ENCODE measurements around the gene DEPDC5.
"Not testable (repeated sequence)": the region's sequence is repeated elsewhere in the genome, so short reads cannot be mapped to it uniquely, and the experiment has no call there.

DEPDC5 gene

DNA sequence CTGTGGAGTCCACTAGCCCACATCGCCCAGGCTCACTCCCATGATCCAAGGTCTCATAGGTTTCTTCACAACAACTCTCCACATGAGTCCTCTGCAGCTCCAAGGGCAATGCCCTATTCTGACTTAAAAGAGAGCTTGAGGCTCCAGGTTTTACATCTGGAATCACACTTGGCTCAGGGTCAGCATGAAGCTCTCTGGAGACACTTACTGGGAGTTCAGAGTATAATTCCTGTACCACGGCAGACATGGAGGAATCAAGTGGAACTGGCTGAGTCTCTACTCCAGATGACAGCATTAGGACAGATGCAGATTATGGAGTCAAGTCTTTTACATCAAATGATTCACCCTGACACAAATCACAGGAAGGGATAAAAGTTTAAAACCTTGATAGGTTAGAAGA is 15.3 kb upstream of the DEPDC5 start:
- H3K9me3 Mint-ChIP-seq: no peaks in the 10 kb centered on the region
- peaks cover 63% of the 10 kb centered on the region for H3K36me3 Mint-ChIP-seq (ENCODE audit: low read depth)
- H3K4me3 Mint-ChIP-seq: no peak overlapping the region
- H3K27ac Mint-ChIP-seq: no peak overlapping the region
- H3K4me1 Mint-ChIP-seq (ENCODE audit: low read depth): peaks cover 26% of the 10 kb centered on the region
- H3K27me3 Mint-ChIP-seq: no peaks in the 10 kb centered on the region

GRCh38 chr22:31739795-31740201 is 14.0 kb upstream of the DEPDC5 start:
- H3K27ac Mint-ChIP-seq: no peak overlapping the region
- H3K36me3 Mint-ChIP-seq (ENCODE audit: low read depth): peaks cover 59% of the 10 kb centered on the region
- no peak overlapping the region for H3K4me3 Mint-ChIP-seq
- no peaks in the 10 kb centered on the region for H3K27me3 Mint-ChIP-seq
- no peaks in the 10 kb centered on the region for H3K9me3 Mint-ChIP-seq
- peaks cover 23% of the 10 kb centered on the region for H3K4me1 Mint-ChIP-seq (ENCODE audit: low read depth)

DNA sequence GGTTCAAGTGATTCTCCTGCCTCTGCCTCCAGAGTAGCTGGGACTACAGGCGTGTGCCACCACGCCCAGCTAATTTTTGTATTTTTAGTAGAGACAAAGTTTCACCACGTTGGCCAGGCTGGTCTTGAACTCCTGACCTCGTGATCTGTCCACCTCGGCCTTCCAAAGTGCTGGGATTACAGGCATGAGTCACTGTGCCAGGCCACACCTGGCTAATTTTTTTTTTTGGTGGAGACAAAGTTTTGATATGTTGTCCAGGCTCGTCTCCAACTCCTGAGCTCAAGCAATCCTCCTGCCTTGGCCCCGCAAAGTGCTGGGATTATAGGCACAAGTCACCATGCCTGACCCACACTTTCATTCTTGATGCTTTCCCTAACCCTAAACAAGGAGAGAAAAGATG is 13.5 kb upstream of the DEPDC5 start:
- H3K27me3 Mint-ChIP-seq, H3K4me3 Mint-ChIP-seq, H3K27ac Mint-ChIP-seq, H3K9me3 Mint-ChIP-seq: not testable (repeated sequence)
- Mint-ChIP-seq H3K4me1 (ENCODE audit: low read depth) (peaks cover 24% of the 10 kb centered on the region), H3K36me3 (ENCODE audit: low read depth) (peaks cover 57% of the 10 kb centered on the region)

GRCh38 chr22:31742115-31742514 is 11.7 kb upstream of the DEPDC5 start:
- Mint-ChIP-seq H3K36me3 (ENCODE audit: low read depth) (peaks cover 63% of the 10 kb centered on the region), H3K4me1 (ENCODE audit: low read depth) (peaks cover 31% of the 10 kb centered on the region), H3K4me3 (no peak overlapping the region), H3K27me3 (no peaks in the 10 kb centered on the region), H3K9me3 (no peaks in the 10 kb centered on the region), H3K27ac (peak overlapping the region; percentile 55)

GRCh38 chr22:31742682-31743081 is 11.1 kb upstream of the DEPDC5 start:
- H3K36me3 Mint-ChIP-seq (ENCODE audit: low read depth): peaks cover 68% of the 10 kb centered on the region
- H3K4me1 Mint-ChIP-seq (ENCODE audit: low read depth): peaks cover 36% of the 10 kb centered on the region
- H3K4me3 Mint-ChIP-seq: no peak overlapping the region
- no peaks in the 10 kb centered on the region for H3K27me3 Mint-ChIP-seq
- H3K27ac Mint-ChIP-seq: peak overlapping the region; percentile 55
- H3K9me3 Mint-ChIP-seq: no peaks in the 10 kb centered on the region

DNA sequence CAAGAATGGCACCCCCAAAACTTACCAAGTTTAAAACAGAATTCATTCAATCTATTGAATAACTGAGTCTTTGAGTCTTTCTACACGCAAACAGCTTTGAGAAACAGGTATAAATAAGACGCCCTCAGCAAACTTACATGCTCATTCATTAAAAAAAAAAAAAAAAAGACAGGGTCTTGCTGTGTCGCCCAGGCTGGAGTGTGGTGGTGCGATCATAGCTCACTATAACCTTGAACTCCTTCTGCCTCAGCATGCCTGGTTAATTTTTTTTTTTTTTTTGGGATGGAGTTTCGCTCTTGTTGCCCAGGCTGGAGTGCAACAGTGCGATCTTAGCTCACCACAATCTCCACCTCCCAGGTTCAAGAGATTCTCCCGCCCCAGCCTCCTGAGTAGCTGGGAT is 9.9 kb upstream of the DEPDC5 start:
- no peaks in the 10 kb centered on the region for H3K27me3 Mint-ChIP-seq
- peaks cover 39% of the 10 kb centered on the region for H3K4me1 Mint-ChIP-seq (ENCODE audit: low read depth)

DNA sequence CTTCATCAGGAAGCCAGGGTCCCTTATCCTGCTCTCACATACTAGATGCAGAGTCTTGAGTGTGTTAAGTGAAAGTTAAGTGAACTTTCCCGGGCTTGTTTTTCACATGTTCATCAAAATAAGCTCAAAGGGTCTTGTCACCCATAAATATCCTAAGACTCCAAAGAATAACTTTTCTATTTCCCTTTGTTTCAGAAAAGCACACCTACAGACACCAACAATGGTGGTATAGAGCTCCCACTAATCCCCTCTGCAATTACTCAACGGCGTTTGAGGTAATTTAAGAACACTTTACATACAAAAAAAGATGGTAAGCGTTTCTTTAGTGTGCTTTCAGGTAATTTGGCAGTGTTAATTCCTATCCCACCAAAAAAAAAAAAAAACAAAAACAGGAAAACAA is 6.4 kb upstream of the DEPDC5 start:
- H3K27ac Mint-ChIP-seq: peak overlapping the region; percentile 63
- peaks cover 52% of the 10 kb centered on the region for H3K4me1 Mint-ChIP-seq (ENCODE audit: low read depth)
- peaks cover 33% of the 10 kb centered on the region for H3K36me3 Mint-ChIP-seq (ENCODE audit: low read depth)
- H3K9me3 Mint-ChIP-seq: no peaks in the 10 kb centered on the region
- no peaks in the 10 kb centered on the region for H3K27me3 Mint-ChIP-seq
- H3K4me3 Mint-ChIP-seq: peak overlapping the region; percentile 98

More for the DNA sequence above, 9.9 kb upstream of the DEPDC5 start:
- Mint-ChIP-seq H3K27ac (no peak overlapping the region), H3K36me3 (ENCODE audit: low read depth) (peaks cover 61% of the 10 kb centered on the region), H3K4me3 (no peak overlapping the region), H3K9me3 (no peaks in the 10 kb centered on the region)

GRCh38 chr22:31748490-31748889 is 5.3 kb upstream of the DEPDC5 start:
- Mint-ChIP-seq H3K27ac (peak overlapping the region; percentile 96), H3K4me3 (peak overlapping the region; percentile 98), H3K27me3 (no peaks in the 10 kb centered on the region), H3K36me3 (ENCODE audit: low read depth) (peaks cover 24% of the 10 kb centered on the region), H3K9me3 (no peaks in the 10 kb centered on the region), H3K4me1 (ENCODE audit: low read depth) (peaks cover 57% of the 10 kb centered on the region)

DNA sequence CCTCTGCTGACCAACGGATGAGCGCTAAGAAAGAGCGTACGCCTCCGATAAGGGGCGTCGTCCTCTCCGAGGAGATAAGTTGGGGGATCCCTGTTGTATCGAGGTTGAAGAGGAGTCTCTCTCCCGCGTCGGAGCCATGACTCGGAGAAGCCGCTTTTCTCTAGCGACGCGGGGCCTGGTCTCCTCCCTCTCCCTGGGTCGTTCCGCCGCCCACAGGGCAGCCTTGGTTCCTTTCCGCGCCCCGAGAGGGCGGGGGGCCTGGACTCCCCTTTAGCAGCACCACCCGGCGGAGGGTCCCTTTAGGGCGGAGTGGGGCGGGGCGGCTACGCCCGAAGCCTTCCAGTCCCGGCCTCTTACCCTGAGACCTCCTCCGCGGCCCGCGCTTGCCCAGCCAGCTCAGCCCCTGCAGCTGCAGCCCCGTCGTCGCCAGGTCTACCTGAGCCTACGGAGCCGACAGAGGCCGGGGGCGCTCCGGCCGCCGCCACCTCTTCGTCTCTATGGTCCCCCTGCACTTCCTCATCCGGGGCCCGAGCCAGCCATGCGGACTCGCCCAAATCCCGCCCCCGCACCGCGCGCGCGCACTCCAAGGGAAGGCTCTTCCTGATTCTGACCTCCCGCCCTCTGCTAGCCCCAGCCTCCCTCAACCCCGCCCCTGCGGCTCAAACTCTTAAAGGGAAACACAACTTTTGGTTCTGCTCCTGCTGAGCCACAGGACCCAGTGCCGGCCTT is 4.0 kb upstream of the DEPDC5 start, which contains the start of gene PRR14L:
Gene PRR14L (minus strand): TSS at position 497 of the 729 bp plus-strand sequence. CDS start 11,272 bp downstream, outside the sequence.
- peaks cover 62% of the 10 kb centered on the region for H3K4me1 Mint-ChIP-seq (ENCODE audit: low read depth)
- H3K27me3 Mint-ChIP-seq: no peaks in the 10 kb centered on the region
- peaks cover 15% of the 10 kb centered on the region for H3K36me3 Mint-ChIP-seq (ENCODE audit: low read depth)
- H3K4me3 Mint-ChIP-seq: peak within 1 kb of the TSS; percentile 98
- no peaks in the 10 kb centered on the region for H3K9me3 Mint-ChIP-seq
- H3K27ac Mint-ChIP-seq: peak within 1 kb of the TSS; percentile 96

GRCh38 chr22:31750365-31751284 is 3.2 kb upstream of the DEPDC5 start:
- Mint-ChIP-seq H3K9me3 (no peaks in the 10 kb centered on the region), H3K4me3 (peak overlapping the region; percentile 98), H3K4me1 (ENCODE audit: low read depth) (peaks cover 68% of the 10 kb centered on the region), H3K36me3 (ENCODE audit: low read depth) (peaks cover 15% of the 10 kb centered on the region), H3K27me3 (no peaks in the 10 kb centered on the region), H3K27ac (peak overlapping the region; percentile 96)

DNA sequence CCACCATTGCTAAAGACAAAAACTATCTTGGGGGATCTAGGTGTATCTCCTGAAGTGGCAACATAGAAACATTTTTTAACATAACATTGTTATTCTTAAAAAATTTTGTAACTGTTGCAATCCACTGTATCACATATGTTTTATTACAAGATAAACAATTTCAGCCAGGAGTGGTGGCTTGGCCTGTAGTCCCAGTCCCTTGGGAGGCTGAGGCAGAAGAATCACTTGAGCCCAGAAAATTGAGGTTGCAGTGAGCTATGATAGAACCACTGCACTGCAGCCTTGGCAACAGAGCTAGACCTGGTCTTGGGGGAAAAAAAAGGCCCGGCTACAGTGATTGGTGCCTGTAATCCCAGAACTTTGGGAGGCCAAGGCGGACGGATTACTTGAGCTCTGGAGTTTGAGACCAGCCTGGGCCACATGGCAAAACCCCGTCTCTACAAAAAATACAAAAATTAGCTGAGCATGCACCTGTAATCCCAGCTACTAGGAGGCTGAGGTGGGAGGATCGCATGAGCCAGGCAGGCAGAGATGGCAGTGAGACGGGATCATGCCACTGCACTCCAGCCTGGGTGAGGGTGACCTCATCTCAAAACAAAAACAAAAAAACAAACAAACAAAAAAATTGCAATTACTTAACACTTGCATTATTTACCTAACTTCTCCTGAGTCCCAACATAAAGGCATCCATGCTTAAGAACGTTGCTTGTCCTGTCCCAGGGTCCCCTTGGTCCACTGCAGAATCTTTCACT is 1.5 kb upstream of the DEPDC5 start:
- Mint-ChIP-seq H3K36me3 (ENCODE audit: low read depth) (peaks cover 8% of the 10 kb centered on the region), H3K4me1 (ENCODE audit: low read depth) (peaks cover 60% of the 10 kb centered on the region), H3K27me3 (no peaks in the 10 kb centered on the region), H3K27ac (peak overlapping the region; percentile 99), H3K4me3 (peak overlapping the region; percentile 99), H3K9me3 (no peaks in the 10 kb centered on the region)

DNA sequence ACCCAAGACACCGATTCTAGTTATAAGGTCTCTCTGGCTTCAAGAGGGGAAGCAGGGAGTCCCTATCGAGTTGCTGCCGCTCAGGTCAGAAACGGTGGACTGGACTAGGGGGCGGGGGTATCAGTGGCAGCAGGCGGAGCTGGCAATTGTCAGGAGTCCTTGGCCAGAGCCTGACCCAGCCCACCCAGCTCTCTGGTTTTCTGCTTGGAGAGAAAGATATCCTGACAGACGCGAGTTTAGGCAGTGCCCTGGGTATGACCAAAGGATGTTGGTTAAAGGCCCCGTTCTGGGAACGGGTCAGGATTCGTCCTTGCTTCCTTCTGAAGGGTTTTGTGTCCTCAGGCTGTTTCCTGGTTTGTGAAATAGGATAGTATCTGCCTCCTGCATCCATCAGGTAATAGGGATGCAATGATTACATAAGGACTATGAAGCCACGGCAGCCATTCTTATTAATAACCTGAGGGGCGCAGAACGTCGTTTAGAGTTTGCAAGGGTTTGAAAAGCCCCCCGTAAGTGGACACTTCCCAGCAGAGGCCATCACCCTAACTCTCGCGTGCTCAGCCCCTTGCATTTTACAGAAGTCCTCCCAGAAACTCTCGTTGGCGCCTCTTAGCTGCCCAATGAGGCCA is 700 bp upstream of the DEPDC5 start:
- H3K27ac Mint-ChIP-seq: peak overlapping the region; percentile 99
- H3K9me3 Mint-ChIP-seq: no peaks in the 10 kb centered on the region
- H3K27me3 Mint-ChIP-seq: no peaks in the 10 kb centered on the region
- H3K4me3 Mint-ChIP-seq: peak overlapping the region; percentile 99
- H3K4me1 Mint-ChIP-seq (ENCODE audit: low read depth): peaks cover 51% of the 10 kb centered on the region
- H3K36me3 Mint-ChIP-seq (ENCODE audit: low read depth): no peaks in the 10 kb centered on the region

DNA sequence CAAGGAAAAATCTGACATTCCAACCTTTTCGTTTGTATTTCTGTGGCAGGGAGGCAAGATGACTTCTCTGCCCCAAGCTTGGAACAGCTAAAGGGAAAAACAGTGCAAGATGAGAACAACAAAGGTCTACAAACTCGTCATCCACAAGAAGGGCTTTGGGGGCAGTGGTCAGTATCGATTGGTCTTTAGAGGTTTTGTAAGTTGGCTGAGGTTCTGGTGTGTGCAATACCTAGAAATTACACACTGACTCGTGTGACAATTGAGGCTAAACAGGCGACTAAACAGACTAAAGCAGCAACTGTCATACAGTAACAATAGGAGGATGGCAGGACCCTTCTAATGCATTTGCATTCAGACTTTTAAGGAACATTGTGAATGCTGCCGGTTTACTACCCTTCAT is 994 bp downstream of the DEPDC5 start:
- H3K9me3 Mint-ChIP-seq: no peaks in the 10 kb centered on the region
- H3K27ac Mint-ChIP-seq: peak overlapping the region; percentile 99
- H3K36me3 Mint-ChIP-seq (ENCODE audit: low read depth): no peaks in the 10 kb centered on the region
- H3K27me3 Mint-ChIP-seq: no peaks in the 10 kb centered on the region
- H3K4me3 Mint-ChIP-seq: peak overlapping the region; percentile 99
- H3K4me1 Mint-ChIP-seq (ENCODE audit: low read depth): peaks cover 38% of the 10 kb centered on the region

- Mint-ChIP-seq H3K27me3 (no peaks in the 10 kb centered on the region), H3K36me3 (ENCODE audit: low read depth) (peaks cover 17% of the 10 kb centered on the region), H3K9me3 (no peaks in the 10 kb centered on the region), H3K4me3 (no peak overlapping the region), H3K4me1 (ENCODE audit: low read depth) (peaks cover 26% of the 10 kb centered on the region), H3K27ac (no peak overlapping the region)
Observed at GRCh38 chr22:31757265-31757664, 3.4 kb downstream of the DEPDC5 start.
